ENCODE data around the gene TNS3.

TNS3 gene

DNA sequence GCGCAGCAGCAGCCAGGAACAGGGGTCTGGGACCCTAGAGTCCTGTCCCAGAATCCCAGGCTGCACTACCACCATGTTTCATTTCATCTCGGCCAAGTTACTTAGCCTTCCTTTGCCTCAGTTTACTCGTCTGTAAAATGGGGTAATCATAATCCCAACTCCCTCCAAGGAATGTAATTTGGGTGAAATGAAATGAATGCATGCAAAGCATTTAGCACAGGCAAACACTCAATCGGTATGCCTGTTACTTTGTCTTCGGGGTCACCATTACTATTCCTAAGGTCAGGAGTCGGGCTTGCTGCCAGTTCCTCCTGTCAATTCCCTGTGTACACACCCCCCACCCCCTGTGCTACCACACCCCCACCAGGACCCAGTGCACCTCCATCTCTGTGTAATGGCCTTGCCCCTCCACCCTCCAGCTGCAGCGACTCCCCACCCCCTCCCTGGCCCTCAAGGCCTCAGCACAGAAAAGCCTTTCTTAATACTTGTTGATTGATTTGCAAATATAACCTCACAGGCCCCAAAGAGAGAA lies 1.7 kb downstream of the TNS3 start:
- Mint-ChIP-seq H3K27ac (no peak overlapping the region), H3K4me1 (ENCODE audit: low read depth) (peaks cover 6% of the 10 kb centered on the region), H3K9me3 (no peaks in the 10 kb centered on the region), H3K36me3 (ENCODE audit: low read depth) (no peaks in the 10 kb centered on the region), H3K4me3 (no peak overlapping the region), H3K27me3 (ENCODE audit: low read depth) (peaks cover 35% of the 10 kb centered on the region)

GRCh38 chr7:47579458-47579857 lies 2.5 kb downstream of the TNS3 start:
- Mint-ChIP-seq H3K9me3 (no peaks in the 10 kb centered on the region), H3K4me1 (ENCODE audit: low read depth) (peaks cover 6% of the 10 kb centered on the region), H3K27me3 (ENCODE audit: low read depth) (peaks cover 32% of the 10 kb centered on the region), H3K27ac (no peak overlapping the region), H3K4me3 (no peak overlapping the region), H3K36me3 (ENCODE audit: low read depth) (no peaks in the 10 kb centered on the region)

DNA sequence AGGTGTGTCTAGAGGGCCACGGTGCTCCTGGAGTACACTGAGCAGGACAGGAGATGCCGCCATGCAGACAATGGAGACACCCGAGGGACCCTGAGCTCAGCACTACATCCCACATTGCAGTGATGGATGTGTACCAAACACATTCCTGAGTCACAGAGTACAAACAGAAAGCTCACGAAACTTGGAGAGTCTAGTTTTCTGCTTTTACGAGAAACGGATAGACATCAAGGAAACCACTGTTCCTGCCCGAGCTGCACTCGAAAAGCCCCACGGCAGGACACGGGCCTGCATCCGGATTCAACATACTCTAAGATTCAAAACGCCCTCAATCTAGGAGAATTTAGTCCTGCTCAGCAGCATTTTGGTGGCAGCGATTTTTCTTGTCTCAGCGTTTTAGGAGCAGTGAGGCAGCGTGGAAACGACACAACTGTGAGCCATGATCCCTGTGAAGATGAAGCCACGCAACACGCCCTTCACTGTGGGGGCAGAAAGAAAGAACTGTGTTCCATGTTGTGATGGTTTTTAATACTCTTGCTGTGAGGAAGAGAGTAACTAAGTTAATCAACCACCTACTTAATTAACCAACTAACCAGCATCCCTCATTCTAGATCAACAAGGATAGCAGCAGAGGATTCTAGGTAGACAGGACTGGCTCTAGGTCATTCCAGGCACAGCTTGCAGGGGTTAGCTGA lies 3.2 kb downstream of the TNS3 start:
- no peaks in the 10 kb centered on the region for H3K36me3 Mint-ChIP-seq (ENCODE audit: low read depth)
- peaks cover 6% of the 10 kb centered on the region for H3K4me1 Mint-ChIP-seq (ENCODE audit: low read depth)
- H3K27ac Mint-ChIP-seq: no peak overlapping the region
- peaks cover 29% of the 10 kb centered on the region for H3K27me3 Mint-ChIP-seq (ENCODE audit: low read depth)
- H3K9me3 Mint-ChIP-seq: no peaks in the 10 kb centered on the region
- no peak overlapping the region for H3K4me3 Mint-ChIP-seq

DNA sequence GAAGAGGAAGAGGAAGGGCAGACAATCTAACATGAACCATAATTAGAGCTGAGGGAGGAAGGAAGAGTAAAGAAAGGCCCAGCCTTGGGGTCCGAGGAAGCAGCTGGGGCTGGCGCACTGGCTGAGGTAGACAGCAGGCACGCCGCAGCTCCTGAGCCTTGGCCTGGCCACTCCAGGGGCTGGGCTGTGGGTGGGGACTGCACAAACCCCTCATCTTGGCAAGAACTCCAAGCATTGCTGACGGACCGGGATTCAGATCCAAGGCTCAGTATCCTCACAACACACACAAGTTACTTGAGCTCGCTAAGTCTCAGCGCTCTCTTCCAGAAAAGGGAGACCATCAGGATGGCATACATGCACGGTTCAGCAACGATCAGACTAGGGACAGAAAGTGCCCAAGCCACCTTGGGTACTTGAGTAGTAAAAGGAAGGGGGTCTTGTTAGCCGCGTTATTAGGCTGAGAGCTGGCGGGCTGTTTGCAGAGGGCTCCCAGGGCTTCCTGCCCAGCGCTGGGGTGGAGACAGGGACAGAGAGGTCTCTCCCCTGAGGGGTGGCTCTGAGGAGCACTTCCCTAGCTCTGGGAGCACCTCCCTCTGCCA lies 4.5 kb downstream of the TNS3 start:
- peaks cover 16% of the 10 kb centered on the region for H3K27me3 Mint-ChIP-seq (ENCODE audit: low read depth)
- no peaks in the 10 kb centered on the region for H3K9me3 Mint-ChIP-seq
- H3K27ac Mint-ChIP-seq: no peak overlapping the region
- no peak overlapping the region for H3K4me3 Mint-ChIP-seq
- H3K36me3 Mint-ChIP-seq (ENCODE audit: low read depth): no peaks in the 10 kb centered on the region
- H3K4me1 Mint-ChIP-seq (ENCODE audit: low read depth): peaks cover 6% of the 10 kb centered on the region

- no peak overlapping the region for H3K27ac Mint-ChIP-seq
- no peaks in the 10 kb centered on the region for H3K36me3 Mint-ChIP-seq (ENCODE audit: low read depth)
- H3K4me3 Mint-ChIP-seq: no peak overlapping the region
- peaks cover 6% of the 10 kb centered on the region for H3K4me1 Mint-ChIP-seq (ENCODE audit: low read depth)
- peaks cover 13% of the 10 kb centered on the region for H3K27me3 Mint-ChIP-seq (ENCODE audit: low read depth)
- no peaks in the 10 kb centered on the region for H3K9me3 Mint-ChIP-seq
These were observed 5.0 kb downstream of the TNS3 start for GRCh38 chr7:47576866-47577306.

GRCh38 chr7:47576031-47576865 lies 5.7 kb downstream of the TNS3 start:
- Mint-ChIP-seq H3K9me3 (no peaks in the 10 kb centered on the region), H3K27me3 (ENCODE audit: low read depth) (peaks cover 13% of the 10 kb centered on the region), H3K4me3 (no peak overlapping the region), H3K36me3 (ENCODE audit: low read depth) (no peaks in the 10 kb centered on the region), H3K27ac (no peak overlapping the region), H3K4me1 (ENCODE audit: low read depth) (peaks cover 6% of the 10 kb centered on the region)

DNA sequence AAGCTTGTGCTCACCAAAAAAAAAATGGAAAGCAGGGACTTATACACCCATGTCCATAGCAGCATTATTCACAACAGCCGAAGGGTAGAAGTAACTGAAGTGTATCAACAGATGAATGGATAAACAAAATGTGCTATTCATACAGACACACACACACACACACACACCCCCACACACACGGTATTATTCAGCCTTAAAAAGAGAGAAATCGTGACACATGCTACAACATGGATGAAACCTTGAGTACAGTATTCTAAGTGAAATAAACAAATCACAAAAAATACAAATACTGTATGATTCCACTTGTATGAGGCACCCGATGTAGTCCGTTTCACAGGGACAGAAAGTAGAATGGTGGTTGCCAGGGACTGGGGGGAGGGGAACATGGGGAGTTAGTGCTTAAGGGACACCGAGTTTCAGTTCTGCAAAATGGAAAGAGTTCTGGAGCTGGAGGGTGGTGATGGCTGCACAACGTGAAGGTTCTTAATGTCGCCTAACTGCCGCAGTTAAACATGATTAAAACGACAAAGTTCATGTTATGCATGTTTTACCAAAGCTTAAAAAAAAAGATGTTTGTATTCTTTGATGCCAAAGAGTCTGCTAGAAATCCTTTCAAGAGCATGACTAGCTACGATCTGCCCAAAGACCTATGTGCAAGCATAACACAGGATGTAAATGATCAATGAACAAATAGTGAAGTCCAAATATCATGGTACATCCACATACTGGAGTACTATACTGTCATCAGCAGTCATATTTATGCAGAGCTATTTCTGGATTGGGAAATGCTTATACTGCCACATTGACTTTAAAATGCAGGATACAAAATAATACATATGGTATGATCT lies 7.2 kb downstream of the TNS3 start:
- no peaks in the 10 kb centered on the region for H3K9me3 Mint-ChIP-seq
- H3K4me1 Mint-ChIP-seq (ENCODE audit: low read depth): peaks cover 6% of the 10 kb centered on the region
- no peak overlapping the region for H3K27ac Mint-ChIP-seq
- H3K27me3 Mint-ChIP-seq (ENCODE audit: low read depth): peaks cover 4% of the 10 kb centered on the region
- H3K36me3 Mint-ChIP-seq (ENCODE audit: low read depth): no peaks in the 10 kb centered on the region
- no peak overlapping the region for H3K4me3 Mint-ChIP-seq

- H3K27me3 Mint-ChIP-seq (ENCODE audit: low read depth): peaks cover 3% of the 10 kb centered on the region
- H3K36me3 Mint-ChIP-seq (ENCODE audit: low read depth): no peaks in the 10 kb centered on the region
- peaks cover 4% of the 10 kb centered on the region for H3K4me1 Mint-ChIP-seq (ENCODE audit: low read depth)
- no peak overlapping the region for H3K27ac Mint-ChIP-seq
- no peak overlapping the region for H3K4me3 Mint-ChIP-seq
- no peaks in the 10 kb centered on the region for H3K9me3 Mint-ChIP-seq
These were observed 8.0 kb downstream of the TNS3 start for GRCh38 chr7:47573758-47574481.

DNA sequence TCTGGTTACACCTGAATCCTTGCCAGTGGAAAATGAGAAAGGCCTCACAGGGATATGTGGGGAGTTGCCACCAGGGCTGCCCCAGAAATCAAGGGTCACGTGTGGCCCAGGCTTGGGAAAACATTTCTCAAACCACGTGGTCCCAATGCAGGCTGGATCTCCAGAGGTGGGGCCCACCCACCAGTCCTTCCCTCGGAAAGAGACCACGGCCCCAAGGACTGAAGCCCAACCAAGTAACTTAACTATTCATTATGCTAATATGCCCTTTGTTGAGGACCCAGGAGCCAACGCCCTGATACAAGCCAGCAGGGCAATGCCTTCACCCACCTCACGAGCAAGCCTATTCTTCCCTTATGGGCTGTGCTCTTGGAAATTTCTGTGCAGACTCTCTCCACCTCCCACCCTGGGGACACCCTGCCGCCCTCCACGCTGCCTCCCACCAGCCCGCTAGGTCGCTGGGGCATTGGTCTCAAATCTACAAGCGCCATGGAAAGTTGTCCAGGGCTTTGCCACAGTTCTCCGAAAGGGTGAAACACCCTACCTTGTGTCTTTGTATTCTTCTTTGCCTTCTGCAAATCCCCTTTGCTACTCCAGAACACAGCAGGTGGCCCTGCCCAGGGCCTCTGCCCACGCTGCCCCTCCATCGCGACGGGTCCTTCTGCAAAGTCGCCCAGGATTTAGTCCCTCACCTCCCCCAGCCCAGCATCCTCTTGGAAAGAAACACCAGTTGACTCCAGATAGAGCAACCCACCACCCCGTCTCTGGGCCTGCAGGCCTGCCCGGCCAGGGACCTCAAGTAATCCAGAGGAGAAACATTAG lies 8.8 kb downstream of the TNS3 start:
- H3K4me1 Mint-ChIP-seq (ENCODE audit: low read depth): no peaks in the 10 kb centered on the region
- no peak overlapping the region for H3K4me3 Mint-ChIP-seq
- H3K27ac Mint-ChIP-seq: no peak overlapping the region

DNA sequence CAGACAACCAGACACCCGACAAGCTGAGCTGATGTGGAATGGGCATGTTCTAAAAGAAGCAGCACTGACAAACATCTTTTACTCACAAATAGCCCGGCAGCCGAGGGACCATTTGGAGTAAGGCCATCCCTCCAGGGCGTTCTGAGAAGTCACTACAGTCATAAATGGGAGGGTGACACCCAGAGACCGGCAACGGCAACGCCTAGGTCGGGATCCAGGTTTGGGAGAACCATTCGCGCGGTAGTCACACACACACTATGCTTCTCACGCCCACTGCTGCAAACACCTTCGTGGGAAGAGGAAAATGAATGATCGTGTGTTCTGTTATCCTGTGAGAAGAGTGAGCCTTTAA lies 9.8 kb downstream of the TNS3 start:
- no peak overlapping the region for H3K27ac Mint-ChIP-seq
- H3K36me3 Mint-ChIP-seq (ENCODE audit: low read depth): no peaks in the 10 kb centered on the region
- H3K4me1 Mint-ChIP-seq (ENCODE audit: low read depth): no peaks in the 10 kb centered on the region
- H3K4me3 Mint-ChIP-seq: no peak overlapping the region
- no peaks in the 10 kb centered on the region for H3K9me3 Mint-ChIP-seq
- H3K27me3 Mint-ChIP-seq (ENCODE audit: low read depth): no peaks in the 10 kb centered on the region

More for the DNA sequence above, 8.8 kb downstream of the TNS3 start:
- Mint-ChIP-seq H3K27me3 (ENCODE audit: low read depth) (no peaks in the 10 kb centered on the region), H3K9me3 (no peaks in the 10 kb centered on the region), H3K36me3 (ENCODE audit: low read depth) (no peaks in the 10 kb centered on the region)

GRCh38 chr7:47571331-47572093 lies 10.4 kb downstream of the TNS3 start:
- no peaks in the 10 kb centered on the region for H3K4me1 Mint-ChIP-seq (ENCODE audit: low read depth)
- no peaks in the 10 kb centered on the region for H3K27me3 Mint-ChIP-seq (ENCODE audit: low read depth)
- no peaks in the 10 kb centered on the region for H3K36me3 Mint-ChIP-seq (ENCODE audit: low read depth)
- no peaks in the 10 kb centered on the region for H3K9me3 Mint-ChIP-seq
- no peak overlapping the region for H3K4me3 Mint-ChIP-seq
- H3K27ac Mint-ChIP-seq: no peak overlapping the region

DNA sequence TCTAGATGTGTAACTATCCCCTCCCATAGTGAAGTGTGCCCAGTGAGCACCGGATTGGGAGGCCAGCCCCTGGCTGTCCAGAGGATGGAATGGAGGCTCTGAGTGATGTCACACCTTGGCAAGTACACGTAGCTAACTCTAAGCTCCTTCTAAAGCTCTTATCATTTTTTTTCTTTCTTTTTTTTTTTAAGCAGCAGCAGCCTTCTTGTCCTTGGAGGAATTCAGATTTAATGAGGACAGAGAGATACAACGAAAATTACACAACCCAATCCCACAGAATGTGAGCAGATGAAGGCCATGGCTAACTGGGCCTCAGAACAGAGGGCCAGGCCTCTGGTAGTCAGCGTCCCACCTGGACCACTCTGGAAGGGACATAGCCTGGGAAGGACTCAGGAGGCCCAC lies 11.3 kb downstream of the TNS3 start:
- no peaks in the 10 kb centered on the region for H3K4me1 Mint-ChIP-seq (ENCODE audit: low read depth)
- no peak overlapping the region for H3K4me3 Mint-ChIP-seq
- H3K27me3 Mint-ChIP-seq (ENCODE audit: low read depth): no peaks in the 10 kb centered on the region
- no peaks in the 10 kb centered on the region for H3K9me3 Mint-ChIP-seq
- H3K27ac Mint-ChIP-seq: no peak overlapping the region
- H3K36me3 Mint-ChIP-seq (ENCODE audit: low read depth): no peaks in the 10 kb centered on the region

All from T-helper 1 cell treated with Interleukin-12 subunit alpha and Interleukin-12 subunit beta and Interleukin-4 antibody, amounts not matched to agents 30 μg/mL and 1 μg/mL, for 36 hours (primary cell).